Stimulated activated CD4-positive, alpha-beta T cell treated with anti-CD3 and anti-CD28 coated beads, Interleukin-1b, Interleukin-23, amount 100 ng/mL, for 48 hours (primary cell): ENCODE measurements around the gene DROSHA.
A peak's percentile ranks its signal among the peaks of the same experiment; 100 is the strongest.
"Not testable (repeated sequence)": the region's sequence is repeated elsewhere in the genome, so short reads cannot be mapped to it uniquely, and the experiment has no call there.

Experiments
- DNase-seq: peaks from one replicate; pipeline ENCODE4 v3.0.0-alpha.2; 2020

DROSHA gene

GRCh38 chr5:31531888-31532547, at the start of gene DROSHA, which contains the start of gene C5orf22:
TSS of gene DROSHA (minus strand) at chr5:31532093. CDS start at chr5:31529059, 3,034 bp downstream.
TSS of gene C5orf22 (plus strand) at chr5:31532301. CDS start at chr5:31532393, 92 bp downstream.
- DNase-seq: peak; percentile 94

- DNase-seq: no peak
These were observed 47.7 kb upstream of the DROSHA start for GRCh38 chr5:31579558-31579957.

- no peak for DNase-seq
These were observed 45.5 kb upstream of the DROSHA start for GRCh38 chr5:31577438-31577837.

GRCh38 chr5:31574772-31575171, 42.9 kb upstream of the DROSHA start:
- no peak for DNase-seq

GRCh38 chr5:31573494-31574142, 41.7 kb upstream of the DROSHA start:
- DNase-seq: no peak

GRCh38 chr5:31569068-31569467, 37.2 kb upstream of the DROSHA start:
- no peak for DNase-seq

- DNase-seq: no peak
These were observed 36.5 kb upstream of the DROSHA start for GRCh38 chr5:31568302-31568835.

GRCh38 chr5:31566362-31566761, 34.5 kb upstream of the DROSHA start:
- not testable (repeated sequence) for DNase-seq

GRCh38 chr5:31563216-31563615, 31.3 kb upstream of the DROSHA start:
- no peak for DNase-seq

- no peak for DNase-seq
These were observed 30.1 kb upstream of the DROSHA start for GRCh38 chr5:31561946-31562345.

- DNase-seq: no peak
These were observed 28.0 kb upstream of the DROSHA start for GRCh38 chr5:31559942-31560341.

GRCh38 chr5:31556461-31556860, 24.6 kb upstream of the DROSHA start:
- DNase-seq: no peak

- DNase-seq: no peak
These were observed 22.7 kb upstream of the DROSHA start for GRCh38 chr5:31554552-31554951.

GRCh38 chr5:31553863-31554262, 22.0 kb upstream of the DROSHA start:
- DNase-seq: no peak

- no peak for DNase-seq
These were observed 20.0 kb upstream of the DROSHA start for GRCh38 chr5:31551878-31552277.

- not testable (repeated sequence) for DNase-seq
These were observed 17.2 kb upstream of the DROSHA start for GRCh38 chr5:31549114-31549513.

- no peak for DNase-seq
These were observed 6.0 kb upstream of the DROSHA start for GRCh38 chr5:31537851-31538250.

- no peak for DNase-seq
These were observed 5.5 kb upstream of the DROSHA start for GRCh38 chr5:31537349-31537748.

GRCh38 chr5:31536873-31537272, 5.0 kb upstream of the DROSHA start:
- no peak for DNase-seq

GRCh38 chr5:31534527-31535046, 2.7 kb upstream of the DROSHA start:
- no peak for DNase-seq

- peak; percentile 22 for DNase-seq
These were observed 378 bp downstream of the DROSHA start for GRCh38 chr5:31531543-31531887.

GRCh38 chr5:31530541-31531265, 1.2 kb downstream of the DROSHA start:
- no peak for DNase-seq

- no peak for DNase-seq
These were observed 8.9 kb downstream of the DROSHA start for GRCh38 chr5:31523041-31523440.

- no peak for DNase-seq
These were observed 15.1 kb downstream of the DROSHA start for GRCh38 chr5:31516802-31517201.
